ENCODE data around the gene ACTN3. TPM values are rescaled to one million over a fixed set of nuclear protein-coding genes. Genes with fewer than 3 reads are reported as not detected.

The ACTN3 gene
- total RNA-seq, 1 donor from 2014 or later, result 13.5 TPM

DNA sequence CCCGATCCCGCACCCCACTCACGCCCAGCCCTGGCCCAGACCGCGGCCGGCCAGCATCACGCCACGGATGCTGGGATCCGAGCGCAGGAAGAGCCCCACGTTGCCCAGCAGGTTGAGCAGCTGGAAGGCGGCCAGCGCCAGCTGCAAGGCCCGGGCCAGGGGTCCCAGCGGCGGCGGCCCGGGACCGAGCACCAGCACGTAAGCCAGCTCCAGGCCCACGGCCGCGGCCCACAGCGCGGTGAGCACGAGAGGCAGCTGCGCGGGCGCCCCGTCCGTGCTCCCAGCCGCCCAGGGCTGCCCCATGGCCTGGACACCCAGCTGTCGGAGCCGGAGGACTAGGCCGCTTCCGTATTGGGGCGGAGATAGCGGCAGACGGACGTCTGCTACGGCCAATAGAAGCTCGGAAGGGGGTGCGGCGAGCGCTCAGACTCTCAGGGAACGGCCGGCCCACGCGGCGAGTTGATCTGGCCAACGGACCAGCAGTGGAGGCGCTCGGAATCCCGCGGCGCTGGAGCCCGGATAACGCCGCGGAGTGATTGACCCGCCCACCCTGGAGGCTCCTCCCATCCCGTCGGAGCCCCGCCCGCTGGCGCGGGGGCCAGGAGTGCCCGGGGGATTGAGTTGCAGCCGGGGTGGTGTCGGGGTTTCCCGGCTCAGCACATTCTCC is 869 bp upstream of the ACTN3 start, which contains the start of gene ZDHHC24:
ZDHHC24 (minus strand) TSS at position 348 of the 667 bp plus-strand sequence; CDS start at position 303, 45 bp downstream.
- DNase-seq, result peak; percentile 80

DNA sequence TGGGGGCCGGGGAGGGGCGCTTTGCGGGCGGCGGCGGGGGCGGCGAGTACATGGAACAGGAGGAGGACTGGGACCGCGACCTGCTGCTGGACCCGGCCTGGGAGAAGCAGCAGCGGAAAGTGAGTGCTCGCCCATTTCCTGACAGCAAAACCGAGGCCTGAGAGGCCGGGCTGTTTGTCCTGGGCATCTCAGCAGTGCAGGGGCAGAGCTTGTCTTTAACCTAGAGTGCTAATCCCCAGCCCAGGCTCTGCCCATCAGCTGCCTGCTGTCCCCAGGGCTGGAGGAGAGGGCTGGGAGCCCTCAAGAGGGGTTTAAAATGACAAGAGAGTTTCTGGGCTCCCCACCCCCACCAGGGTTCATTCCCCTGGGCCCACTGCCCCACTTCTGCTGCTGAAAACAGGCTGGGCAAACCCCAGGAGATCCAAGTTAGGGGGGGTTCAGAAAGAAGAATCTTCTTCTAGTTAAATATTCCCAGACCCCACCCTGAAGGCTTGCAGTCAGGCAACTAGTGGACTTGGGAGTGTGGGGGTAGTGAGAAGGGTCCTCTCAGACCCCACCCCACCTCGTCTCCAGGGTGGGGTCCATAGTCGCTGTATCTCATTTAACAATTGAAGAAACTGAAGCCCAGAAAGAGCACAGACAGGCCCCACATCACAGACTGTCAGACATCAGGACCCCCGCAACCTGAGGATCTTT is 411 bp downstream of the ACTN3 start:
- DNase-seq, result no peak

DNA sequence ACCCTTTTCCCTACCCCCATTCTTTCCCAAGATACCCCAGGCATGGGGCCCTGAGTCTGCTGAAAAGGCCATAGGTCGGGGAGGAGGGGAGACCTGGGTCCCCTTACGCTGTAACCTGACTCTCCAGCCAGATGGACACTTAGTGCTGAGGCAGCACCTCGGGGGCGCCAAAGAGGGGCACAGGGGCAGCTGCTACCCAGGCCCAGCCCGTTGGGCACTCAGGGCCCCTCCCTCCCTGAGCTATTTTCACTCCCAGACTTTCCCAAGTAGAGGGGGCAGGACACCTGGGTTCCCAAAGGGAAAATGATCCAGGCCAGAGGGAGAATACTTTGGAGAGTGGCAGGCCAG is 933 bp downstream of the ACTN3 start:
- no peak for DNase-seq

DNA sequence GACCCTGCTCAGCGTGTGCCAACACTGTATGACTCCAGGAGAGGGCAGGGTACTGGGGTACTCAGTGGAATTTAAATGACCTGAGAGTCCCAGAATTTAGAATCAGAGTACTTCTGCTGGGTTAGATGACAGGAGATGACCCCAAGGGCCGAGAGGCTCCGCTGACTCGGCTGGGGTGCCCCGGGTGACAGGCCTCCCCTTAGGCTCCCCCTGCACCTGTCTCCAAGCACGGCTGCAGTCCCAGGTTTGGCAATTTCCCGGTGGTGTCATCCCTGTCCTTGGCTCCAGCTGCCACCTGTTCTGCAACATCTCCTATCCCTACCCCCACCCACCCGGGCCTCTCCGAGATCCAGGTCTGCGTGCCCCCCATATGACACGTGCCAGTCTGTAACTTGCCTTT is 1.3 kb downstream of the ACTN3 start:
- no peak for DNase-seq

DNA sequence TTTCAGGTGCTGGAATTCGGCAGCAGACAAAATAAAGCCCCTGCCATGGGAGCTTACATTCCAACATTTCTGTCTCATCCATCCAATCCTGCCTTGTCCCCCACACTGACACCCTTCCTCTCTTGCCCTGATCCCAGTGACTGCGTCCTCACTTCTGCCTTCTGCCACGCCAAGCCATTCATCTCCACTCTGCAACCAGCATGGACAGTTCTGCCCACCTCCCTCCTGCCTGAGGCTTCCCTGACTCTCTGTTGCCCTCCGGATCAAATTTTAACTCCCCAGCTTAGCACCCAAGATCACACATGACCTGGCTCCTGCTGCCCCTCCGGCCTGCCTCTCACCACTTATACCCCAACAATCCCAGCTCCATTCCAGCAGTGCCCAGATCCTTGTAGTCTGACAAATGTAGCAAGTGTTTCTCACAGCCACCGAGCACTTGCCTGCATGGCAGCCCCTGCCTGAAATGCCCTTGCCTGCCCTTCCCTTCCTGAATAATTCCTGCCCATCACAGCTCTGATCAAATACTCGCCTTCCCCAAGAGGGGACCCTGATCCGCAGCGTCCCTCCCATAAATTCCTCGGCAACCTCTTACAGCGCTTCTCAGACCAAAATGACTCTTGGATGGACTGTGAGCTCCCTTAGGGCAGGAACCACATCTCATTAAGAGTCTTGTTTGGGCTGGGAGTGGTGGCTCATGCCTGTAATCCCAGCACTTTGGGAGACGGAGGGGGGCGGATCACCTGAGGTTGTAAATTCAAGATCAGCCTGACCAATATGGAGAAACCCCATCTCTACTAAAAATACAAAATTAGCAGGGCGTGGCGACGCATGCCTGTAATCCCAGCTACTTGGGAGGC is 2.3 kb downstream of the ACTN3 start:
- no peak for DNase-seq

DNA sequence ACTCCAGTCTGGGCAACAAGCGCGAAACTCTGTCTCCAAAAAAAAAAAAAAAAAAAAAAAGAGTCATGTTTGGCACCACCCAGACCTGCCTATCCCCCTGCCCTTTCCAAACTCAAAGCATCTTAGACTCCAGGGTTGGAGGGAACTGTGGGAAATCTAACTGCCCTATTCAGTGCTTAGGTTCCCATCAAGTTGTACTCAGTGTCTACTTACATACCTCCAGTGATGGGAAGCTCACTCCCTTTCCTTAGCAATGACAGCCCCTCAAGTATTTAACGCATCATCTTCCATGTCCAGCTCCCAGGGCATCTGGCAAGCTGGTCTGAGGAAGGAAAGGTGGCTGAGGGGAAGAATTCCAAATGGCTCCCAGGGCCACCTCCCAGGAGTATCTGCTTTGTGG is 3.0 kb downstream of the ACTN3 start:
- DNase-seq, result no peak

DNA sequence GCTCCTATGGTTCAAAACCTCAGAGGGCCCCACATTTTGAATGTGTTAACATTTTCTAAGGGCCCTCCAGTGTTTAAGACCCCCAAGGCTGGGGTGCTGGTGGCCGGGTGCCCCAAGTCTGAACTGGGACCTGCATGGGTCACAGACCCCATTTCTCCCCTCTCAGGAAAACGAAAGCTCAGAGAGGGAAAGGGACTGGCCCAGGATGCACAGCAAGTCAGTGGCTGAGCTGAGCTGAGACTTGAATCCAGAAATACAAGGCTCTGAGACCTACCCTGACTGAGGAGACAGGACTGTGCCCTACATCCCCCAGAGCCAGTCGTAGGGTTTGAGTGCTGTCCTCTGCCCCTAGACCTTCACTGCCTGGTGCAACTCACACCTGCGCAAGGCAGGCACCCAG is 4.2 kb downstream of the ACTN3 start:
- no peak for DNase-seq

DNA sequence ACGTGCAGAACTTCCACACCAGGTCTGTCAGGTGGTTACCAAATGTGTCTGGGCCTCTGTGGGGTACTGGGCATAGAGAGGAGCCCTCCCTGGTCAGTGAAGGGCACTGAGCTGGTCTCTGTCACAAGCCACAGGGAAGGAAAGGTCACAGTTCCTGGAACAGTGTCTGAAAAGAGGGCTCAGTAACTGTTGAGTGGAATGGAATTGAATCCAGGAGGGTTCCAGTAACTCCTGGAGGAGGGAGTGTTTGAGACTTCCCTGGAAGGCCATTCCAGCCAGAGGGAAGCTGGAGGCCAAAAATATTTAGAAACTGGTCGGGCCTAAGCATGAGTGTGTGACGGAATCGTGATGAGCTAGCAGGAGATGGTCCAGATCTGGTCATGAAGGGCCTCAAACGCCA is 7.9 kb downstream of the ACTN3 start:
- DNase-seq, result no peak

DNA sequence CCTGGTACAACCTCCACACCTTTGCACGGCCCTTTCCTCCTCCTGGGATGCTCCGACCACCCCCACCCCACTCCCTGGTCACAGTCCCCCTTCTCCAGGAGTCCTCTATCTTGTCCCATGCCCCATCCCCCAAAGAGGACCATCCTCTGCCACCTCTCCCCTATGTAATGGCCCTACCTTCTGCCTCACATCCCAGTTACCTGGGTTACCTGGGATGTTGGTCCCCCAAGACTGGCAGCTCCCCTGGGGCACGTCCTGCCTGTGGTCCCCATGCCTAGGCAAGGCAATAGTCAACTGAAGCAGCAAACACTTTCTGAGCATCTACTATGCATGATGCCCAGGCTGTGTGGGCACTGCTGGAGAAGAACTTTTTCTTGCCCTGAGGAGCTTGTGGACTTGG is 8.7 kb downstream of the ACTN3 start:
- no peak for DNase-seq

DNA sequence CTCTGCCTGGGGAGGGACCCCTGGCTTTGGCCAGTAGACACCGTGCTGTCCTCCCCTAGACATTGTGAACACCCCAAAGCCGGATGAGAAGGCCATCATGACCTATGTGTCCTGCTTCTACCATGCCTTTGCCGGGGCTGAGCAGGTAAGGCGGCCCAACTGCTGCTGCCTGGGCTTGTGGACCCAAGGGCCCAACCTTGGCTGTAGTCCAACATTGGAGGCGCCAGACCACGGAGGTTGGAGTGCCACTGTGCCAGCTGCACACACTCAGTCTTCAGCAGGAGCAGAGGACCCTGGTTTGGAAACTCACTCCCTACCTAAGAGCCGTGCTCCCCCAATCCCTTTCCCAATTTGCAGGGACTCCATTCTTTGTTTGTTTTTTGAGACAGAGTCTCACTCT is 9.4 kb downstream of the ACTN3 start:
- DNase-seq, result no peak

DNA sequence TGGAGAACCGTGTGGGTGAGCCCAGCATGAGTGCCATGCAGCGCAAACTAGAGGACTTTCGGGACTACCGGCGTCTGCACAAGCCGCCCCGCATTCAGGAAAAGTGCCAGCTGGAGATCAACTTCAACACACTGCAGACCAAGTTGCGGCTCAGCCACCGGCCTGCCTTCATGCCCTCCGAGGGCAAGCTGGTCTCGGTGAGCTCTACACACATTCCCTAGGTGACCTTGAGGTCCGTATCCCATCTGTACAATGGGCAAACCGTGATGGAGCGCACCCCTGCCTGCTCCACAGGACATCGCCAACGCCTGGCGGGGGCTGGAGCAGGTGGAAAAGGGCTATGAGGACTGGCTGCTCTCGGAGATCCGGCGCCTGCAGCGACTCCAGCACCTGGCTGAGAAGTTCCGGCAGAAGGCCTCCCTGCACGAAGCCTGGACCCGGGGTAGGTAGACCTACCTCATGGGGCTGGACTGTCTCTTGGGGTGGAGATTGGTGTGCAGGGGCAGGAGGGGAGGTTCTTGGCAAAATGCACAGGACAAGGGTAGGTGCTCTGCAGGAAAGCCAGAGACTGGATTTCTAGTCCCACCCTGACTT is 11.1 kb downstream of the ACTN3 start:
- DNase-seq, result no peak

DNA sequence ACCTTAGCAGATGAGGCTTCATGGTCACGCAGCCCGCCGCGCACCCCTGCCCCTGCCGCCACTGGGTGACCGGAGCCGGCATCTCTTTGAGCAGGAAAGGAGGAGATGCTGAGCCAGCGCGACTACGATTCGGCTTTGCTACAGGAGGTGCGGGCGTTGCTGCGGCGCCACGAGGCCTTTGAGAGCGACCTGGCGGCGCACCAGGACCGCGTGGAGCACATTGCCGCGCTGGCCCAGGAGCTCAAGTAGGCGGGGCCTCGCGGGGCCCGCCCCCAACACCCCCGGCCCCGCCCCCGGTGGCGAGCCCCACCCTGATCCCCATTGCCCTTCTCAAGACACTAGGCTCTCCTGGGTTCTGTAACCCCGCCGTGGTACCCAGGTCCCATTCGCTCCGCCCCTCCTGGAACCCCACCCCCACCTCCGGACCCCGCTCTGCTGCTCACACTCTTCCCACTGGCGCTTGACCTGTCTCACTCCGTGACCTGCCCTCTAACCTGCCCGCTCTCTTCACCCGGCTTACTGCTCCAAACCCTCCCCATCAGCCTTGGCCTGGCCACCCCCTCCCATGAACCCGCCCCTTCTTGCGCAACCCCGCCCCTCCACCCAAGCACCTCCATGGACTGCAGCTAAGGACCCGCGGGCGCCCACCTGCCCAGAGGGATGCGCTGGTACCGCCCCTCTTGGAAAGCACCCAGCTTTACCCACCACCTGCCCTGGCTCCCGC is 12.6 kb downstream of the ACTN3 start:
- DNase-seq, result no peak

DNA sequence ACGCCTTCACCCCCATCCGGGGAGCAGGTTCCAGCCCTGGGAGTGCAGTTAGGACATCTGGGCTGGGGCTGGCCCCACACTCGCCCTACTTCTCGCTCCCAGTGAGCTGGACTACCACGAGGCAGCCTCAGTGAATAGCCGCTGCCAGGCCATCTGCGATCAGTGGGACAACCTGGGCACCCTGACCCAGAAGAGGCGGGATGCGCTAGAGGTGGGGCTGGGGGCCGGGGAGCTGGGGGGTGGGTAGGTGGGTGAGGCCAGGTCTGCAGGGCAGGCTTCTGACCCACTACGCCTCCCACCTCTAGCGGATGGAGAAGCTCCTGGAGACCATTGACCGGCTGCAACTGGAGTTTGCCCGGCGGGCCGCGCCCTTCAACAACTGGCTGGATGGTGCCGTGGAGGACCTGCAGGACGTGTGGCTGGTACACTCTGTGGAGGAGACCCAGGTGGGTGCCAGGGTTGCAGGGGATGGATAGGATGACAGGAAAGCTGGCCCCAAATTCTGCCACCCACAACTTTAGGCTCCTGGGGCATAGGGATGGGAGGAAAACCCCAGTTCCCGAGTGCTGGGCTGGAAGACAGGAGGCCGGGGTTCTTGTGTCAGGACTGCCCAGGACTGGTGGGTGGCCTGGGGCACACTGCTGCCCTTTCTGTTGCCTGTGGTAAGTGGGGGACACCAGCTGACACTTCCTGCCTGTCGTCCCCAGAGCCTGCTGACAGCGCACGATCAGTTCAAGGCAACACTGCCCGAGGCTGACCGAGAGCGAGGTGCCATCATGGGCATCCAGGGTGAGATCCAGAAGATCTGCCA is 13.4 kb downstream of the ACTN3 start:
- no peak for DNase-seq

DNA sequence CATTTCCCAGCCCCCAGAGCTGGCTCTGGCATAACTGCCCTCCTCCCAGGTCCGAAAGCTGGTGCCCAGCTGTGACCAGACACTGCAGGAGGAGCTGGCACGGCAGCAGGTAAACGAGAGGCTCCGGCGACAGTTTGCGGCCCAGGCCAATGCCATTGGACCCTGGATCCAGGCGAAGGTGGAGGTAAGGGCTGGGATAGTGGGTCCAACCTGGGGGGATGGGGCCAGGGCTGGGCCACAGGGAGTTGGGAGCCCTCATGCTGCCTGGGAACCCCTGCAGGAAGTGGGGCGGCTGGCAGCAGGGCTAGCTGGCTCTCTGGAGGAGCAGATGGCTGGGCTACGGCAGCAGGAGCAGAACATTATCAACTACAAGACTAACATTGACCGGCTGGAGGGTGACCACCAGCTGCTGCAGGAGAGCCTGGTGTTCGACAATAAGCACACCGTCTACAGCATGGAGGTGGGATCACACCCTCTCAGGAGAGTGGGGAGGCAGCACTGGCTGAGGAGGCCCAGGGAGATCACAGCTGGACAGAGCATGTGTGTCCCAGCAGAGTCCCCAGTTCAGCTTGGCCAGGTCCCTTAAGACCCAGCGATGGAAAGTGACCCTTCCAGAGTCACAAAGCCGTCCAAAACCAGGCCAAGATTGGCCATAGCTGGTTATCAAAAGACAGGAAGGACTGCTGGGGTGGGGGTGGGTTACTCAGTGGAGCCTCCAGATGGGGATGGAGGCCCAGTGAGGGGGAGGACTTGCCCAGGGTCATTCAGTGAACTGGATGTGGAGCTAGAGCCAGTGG is 14.7 kb downstream of the ACTN3 start:
- DNase-seq, result no peak

DNA sequence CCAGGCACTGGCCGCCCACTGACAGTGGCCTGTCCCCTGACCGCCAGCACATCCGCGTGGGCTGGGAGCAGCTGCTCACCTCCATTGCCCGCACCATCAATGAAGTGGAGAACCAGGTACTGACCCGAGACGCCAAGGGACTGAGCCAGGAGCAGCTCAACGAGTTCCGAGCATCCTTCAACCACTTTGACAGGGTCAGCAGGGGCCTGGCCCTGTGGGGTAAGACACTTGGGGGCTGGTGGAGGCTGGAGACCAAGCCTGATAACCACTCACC is 15.2 kb downstream of the ACTN3 start:
- no peak for DNase-seq

DNA sequence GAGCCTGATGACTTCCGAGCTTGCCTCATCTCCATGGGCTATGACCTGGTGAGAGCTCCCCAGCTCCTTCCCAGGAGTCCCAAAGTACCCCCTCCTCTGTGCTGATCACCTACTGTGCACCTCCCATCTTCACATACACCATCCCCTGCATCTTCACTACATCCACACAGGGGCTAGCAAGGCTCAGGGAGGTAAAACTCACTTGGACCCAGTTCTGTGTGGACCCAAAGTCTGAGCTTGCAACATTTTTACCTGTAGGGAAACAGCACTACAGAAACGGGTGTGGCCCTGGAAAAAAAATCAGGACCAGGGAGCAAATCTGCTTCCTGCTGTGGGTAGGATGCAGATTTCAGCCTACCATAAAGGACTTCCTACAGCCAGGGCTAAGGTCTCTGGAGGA is 15.6 kb downstream of the ACTN3 start:
- no peak for DNase-seq

DNA sequence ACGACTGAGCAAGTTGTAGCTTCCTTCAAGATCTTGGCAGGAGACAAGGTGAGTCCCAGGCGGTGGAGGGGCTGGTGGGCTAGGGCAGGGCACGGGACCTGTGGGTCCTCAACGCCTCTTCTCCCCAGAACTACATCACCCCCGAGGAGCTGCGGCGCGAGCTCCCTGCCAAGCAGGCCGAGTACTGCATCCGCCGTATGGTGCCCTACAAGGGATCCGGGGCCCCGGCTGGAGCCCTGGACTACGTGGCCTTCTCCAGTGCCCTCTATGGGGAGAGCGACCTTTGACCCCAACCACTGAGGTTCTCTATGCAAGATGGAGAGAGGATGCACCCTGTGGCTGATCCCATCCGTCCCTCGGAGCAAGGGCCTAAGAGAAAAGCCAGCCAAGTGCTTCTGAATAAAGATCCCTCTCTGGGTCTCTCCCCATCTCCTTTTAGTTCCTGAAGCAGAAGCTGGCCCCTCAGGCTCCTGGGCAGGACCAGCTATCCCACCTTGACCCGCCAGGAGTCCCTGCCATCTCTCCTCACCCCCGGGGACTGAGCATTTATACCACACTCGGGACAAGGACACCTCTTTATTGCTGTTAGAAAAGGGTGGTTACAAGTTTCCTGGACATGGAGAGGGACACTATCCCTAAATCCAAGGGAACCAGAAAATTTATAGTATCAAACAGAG is 16.3 kb downstream of the ACTN3 start:
- DNase-seq, result no peak

DNA sequence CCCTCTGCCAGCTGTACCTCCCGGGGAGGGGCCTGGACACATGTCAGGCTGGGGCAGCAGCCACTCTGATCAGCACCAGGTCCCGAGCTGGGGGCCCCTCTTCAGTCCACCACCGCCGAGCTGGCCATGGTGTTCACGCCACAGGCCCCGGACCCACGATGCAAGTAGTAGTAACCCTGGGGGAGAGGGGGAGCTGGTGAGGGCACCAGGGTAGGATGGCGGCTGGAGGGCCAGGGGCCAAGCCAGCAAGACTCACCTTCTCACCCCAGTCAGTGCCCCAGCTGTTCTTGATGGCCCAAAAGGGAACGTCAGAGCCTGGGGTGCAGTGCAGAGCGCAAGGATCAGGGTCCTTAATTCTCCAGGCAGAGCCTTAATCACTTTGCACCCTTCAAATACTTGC is 17.1 kb downstream of the ACTN3 start:
- no peak for DNase-seq

DNA sequence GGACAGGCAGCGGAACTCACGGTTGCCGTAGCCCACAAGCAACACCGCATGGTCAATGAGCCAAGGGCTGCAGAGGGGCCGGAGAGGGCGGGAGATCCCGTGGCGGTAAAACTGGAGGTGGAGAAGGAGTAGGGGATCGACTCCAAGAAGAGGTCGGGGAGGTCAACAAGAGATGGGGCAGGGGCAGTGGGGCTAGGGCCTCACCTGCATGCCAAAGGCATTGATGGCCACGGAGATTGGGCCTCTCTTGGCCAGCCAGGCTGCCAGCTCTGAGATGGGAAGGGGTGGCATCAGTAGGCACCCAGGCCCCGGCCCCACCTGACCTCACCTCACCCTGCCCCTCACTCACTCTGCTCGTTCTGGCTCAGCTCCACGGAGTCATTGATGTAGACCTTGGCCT is 17.8 kb downstream of the ACTN3 start:
- no peak for DNase-seq

DNA sequence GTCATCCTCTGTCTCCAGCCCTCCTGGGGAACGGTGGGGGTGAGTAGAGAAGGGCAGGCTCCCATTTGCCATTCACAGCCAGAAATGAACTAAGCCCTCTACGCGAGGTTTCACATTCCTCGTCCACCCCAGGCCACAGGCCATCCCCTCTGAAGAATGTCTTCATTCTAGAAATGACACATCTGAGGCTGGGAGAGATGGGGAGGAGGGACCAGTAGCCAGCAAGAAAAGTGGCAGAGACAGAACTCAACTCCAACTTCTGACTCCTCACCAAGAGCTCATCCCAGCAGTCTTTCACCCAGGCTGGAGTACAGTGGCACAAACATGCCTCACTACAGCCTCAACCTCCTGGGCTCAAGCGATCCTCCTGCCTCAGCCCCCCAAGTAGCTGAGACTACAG is 18.3 kb downstream of the ACTN3 start:
- DNase-seq, result no peak
